ENCODE measurements around the gene TRAF1. TPM values are rescaled to one million over a fixed set of nuclear protein-coding genes. Genes with fewer than 3 reads are reported as not detected.

TRAF1 gene
- total and polyA plus RNA-seq, 10 of the 15 experiments (the other 5 are each of a cell fraction or from before 2014, with no cell fraction given) = 13.8 to 163 (median 128) TPM

DNA sequence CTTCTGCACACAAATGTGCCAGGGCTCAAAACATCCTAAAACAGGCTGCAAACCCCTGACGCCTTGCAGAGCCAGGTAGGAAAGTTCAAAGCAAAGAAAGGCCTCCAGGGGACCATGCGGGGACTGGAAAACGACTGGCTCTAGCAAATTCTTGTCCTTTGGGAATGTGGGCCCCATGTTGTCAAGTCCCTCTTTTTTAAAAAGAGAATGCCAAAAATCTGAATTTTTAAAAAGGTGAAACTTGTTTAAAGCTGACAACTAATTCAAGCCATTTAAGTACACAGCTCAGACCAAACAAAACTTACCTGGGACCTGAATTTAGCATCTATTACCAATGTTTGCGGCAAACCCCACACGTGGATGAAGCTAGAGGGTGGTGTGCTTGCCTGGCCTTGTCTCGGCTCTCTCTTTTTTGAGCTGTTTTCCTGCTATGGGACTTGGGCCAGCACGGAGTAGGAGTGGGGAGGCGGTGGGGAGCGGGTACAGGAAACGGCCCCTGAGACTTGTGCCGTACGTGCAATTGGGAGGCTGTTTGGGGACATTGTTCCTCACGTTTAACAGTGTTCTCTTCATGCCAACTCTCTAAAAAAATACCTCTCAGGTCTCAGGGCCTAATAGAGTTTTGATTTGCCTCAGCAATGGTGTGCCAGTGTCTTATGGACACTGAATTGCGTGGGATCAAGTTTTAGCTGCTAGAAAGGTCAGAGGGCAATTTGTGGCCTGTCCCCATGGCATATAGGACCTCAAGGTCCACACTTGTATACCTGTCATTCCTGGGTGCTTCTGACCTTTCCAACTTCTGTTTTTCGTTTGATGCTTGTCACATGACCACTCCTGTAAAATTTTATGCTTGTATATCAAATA is 34.5 kb downstream of the TRAF1 start:
- WGBS (ENCODE audit: insufficient coverage, insufficient replicate concordance, low lambda C conversion rate, missing lambda C conversion rate) = 9% methylated on average over 15 of the region's 15 CpGs
- H3K4me2 ChIP-seq (ENCODE audit: control insufficient read depth, insufficient read depth) = peak overlapping the region; percentile 87
- H3K36me3 ChIP-seq (ENCODE audit: control insufficient read depth in 2 of 2, insufficient read depth in 2 of 2, low read length in 1 of 2) = no peaks in the 10 kb centered on the region
- peak overlapping the region; percentile 65 for H3K9ac ChIP-seq (ENCODE audit: control insufficient read depth, insufficient read depth, low read length)
- no peaks in the 10 kb centered on the region for H4K20me1 ChIP-seq (ENCODE audit: control insufficient read depth, insufficient read depth)
- BruUV-seq (replicated peaks) = no TSS peak
- intact Hi-C loops (cut with micrococcal nuclease; ENCODE audit: unreplicated experiment) = loop anchor here (1.0 to 2.0 kb wide), 2 partner anchors 16 to 35 kb away; partner anchors contain the start of gene TRAF1
- H3K27ac ChIP-seq (ENCODE audit: control insufficient read depth, insufficient read depth) = peak overlapping the region; percentile 94
- ChIA-PET CTCF (interaction anchor here (1.3 to 3.0 kb wide), 7 partner anchors 12 to 45 kb away, joined by 3 to 13 read pairs (median 4); no protein-coding TSS in a partner anchor), RAD21 (ENCODE audit: unreplicated experiment) (interaction anchor here (0.8 to 8.7 kb wide), 8 partner anchors 15 to 229 kb away, joined by 3 to 104 read pairs (median 6); partner anchors contain the start of genes PHF19 and TRAF1), POLR2A (interaction anchor here (1.1 to 15.6 kb wide), 8 partner anchors 8 to 168 kb away, joined by 3 to 383 read pairs (median 6); partner anchors contain the start of genes PHF19 and TRAF1), SMC1A (ENCODE audit: uncharacterized antibody, unreplicated experiment) (interaction anchor here (0.9 to 23.6 kb wide), 7 partner anchors 9 to 136 kb away, joined by 3 to 522 read pairs (median 4); partner anchors contain the start of gene TRAF1)
- peak overlapping the region; percentile 15; the same call in 1 of the 2 replicates for H3K4me3 ChIP-seq
- ATAC-seq (peak; percentile 61), FAIRE-seq (no peak), DNase-seq (ENCODE audit: low read depth, low spot score) (peak; percentile 94)
- H3K4me1 ChIP-seq (ENCODE audit: control insufficient read depth, insufficient read depth, low read length) = peaks cover 53% of the 10 kb centered on the region
- no peaks in the 10 kb centered on the region for H3K79me2 ChIP-seq (ENCODE audit: control insufficient read depth, insufficient read depth, low read length)
- peak overlapping the region; percentile 25 for H2AFZ ChIP-seq (ENCODE audit: control insufficient read depth, low read depth, low read length)
- no peaks in the 10 kb centered on the region for H3K27me3 ChIP-seq (replicated peaks in 1 of 2; ENCODE audit: control insufficient read depth in 2 of 2, insufficient read depth in 2 of 2, low read length in 1 of 2)
- H3K9me3 ChIP-seq (replicated peaks; ENCODE audit: control insufficient read depth, insufficient read depth, low read length) = no peaks in the 10 kb centered on the region
- in situ Hi-C loops (cut with MboI) = no loop called here
- TF ChIP-seq ZNF274 (IDR thresholded peaks at IDR 0.05; ENCODE audit: insufficient read depth, insufficient read length) = no peak
- no peak for TF ChIP-seq SMAD5 (IDR thresholded peaks at IDR 0.05; ENCODE audit: low read depth)
- TF ChIP-seq NR2C2 (IDR thresholded peaks at IDR 0.05; ENCODE audit: borderline replicate concordance, control insufficient read depth, insufficient read length, low read depth) = peak; percentile 44
- no peak for TF ChIP-seq TCF7 (IDR thresholded peaks at IDR 0.05; ENCODE audit: borderline replicate concordance)
- no peak for TF ChIP-seq BRCA1 (IDR thresholded peaks at IDR 0.05; ENCODE audit: low read depth, low read length)
- no peak for TF ChIP-seq SREBF1 (IDR thresholded peaks at IDR 0.05; ENCODE audit: low read length)
- TF ChIP-seq TARDBP (IDR thresholded peaks at IDR 0.05; ENCODE audit: borderline replicate concordance) = no peak
- no peak for TF ChIP-seq ESRRA (IDR thresholded peaks at IDR 0.05; ENCODE audit: low read length)
- no peak for TF ChIP-seq MTA2 (IDR thresholded peaks at IDR 0.05; ENCODE audit: low read depth)
- 0 out of 2 replicates have a peak, but pooled peaks have one; percentile 46 for TF ChIP-seq RB1 (IDR thresholded peaks at IDR 0.05; ENCODE audit: borderline replicate concordance)
- no peak for TF ChIP-seq HCFC1 (IDR thresholded peaks at IDR 0.05; ENCODE audit: low read length)
- no peak for TF ChIP-seq ZNF217 (IDR thresholded peaks at IDR 0.05)
- TF ChIP-seq ASH2L (IDR thresholded peaks at IDR 0.05; ENCODE audit: borderline replicate concordance, low read depth) = no peak
- TF ChIP-seq FOS (IDR thresholded peaks at IDR 0.05; ENCODE audit: borderline replicate concordance, extremely low read depth, insufficient read length) = no peak
- 0 out of 2 replicates have a peak, but pooled peaks have one; percentile 46 for TF ChIP-seq NBN (IDR thresholded peaks at IDR 0.05)
- no peak for TF ChIP-seq FOXK2 (IDR thresholded peaks at IDR 0.05)
- no peak for TF ChIP-seq FOXM1 (IDR thresholded peaks at IDR 0.05; ENCODE audit: low read depth, low read length)
- no peak for TF ChIP-seq SUZ12 (IDR thresholded peaks at IDR 0.05; ENCODE audit: unreplicated experiment)
- TF ChIP-seq, protein P1, sequence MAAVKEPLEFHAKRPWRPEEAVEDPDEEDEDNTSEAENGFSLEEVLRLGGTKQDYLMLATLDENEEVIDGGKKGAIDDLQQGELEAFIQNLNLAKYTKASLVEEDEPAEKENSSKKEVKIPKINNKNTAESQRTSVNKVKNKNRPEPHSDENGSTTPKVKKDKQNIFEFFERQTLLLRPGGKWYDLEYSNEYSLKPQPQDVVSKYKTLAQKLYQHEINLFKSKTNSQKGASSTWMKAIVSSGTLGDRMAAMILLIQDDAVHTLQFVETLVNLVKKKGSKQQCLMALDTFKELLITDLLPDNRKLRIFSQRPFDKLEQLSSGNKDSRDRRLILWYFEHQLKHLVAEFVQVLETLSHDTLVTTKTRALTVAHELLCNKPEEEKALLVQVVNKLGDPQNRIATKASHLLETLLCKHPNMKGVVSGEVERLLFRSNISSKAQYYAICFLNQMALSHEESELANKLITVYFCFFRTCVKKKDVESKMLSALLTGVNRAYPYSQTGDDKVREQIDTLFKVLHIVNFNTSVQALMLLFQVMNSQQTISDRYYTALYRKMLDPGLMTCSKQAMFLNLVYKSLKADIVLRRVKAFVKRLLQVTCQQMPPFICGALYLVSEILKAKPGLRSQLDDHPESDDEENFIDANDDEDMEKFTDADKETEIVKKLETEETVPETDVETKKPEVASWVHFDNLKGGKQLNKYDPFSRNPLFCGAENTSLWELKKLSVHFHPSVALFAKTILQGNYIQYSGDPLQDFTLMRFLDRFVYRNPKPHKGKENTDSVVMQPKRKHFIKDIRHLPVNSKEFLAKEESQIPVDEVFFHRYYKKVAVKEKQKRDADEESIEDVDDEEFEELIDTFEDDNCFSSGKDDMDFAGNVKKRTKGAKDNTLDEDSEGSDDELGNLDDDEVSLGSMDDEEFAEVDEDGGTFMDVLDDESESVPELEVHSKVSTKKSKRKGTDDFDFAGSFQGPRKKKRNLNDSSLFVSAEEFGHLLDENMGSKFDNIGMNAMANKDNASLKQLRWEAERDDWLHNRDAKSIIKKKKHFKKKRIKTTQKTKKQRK (IDR thresholded peaks at IDR 0.05; ENCODE audit: low read depth, low read length) = no peak
- no peak for TF ChIP-seq EZH2 (IDR thresholded peaks at IDR 0.05; ENCODE audit: borderline replicate concordance, control insufficient read depth, low read depth, low read length)
- TF ChIP-seq RUNX3 (IDR thresholded peaks at IDR 0.05; ENCODE audit: low read length) = no peak
- no peak for TF ChIP-seq CHD4 (IDR thresholded peaks at IDR 0.05)
- peak; percentile 99 for TF ChIP-seq NR2F1 (conservative IDR thresholded peaks at IDR 0.05)
- no peak for TF ChIP-seq YY1 (IDR thresholded peaks at IDR 0.05; ENCODE audit: low read depth, low read length)
